OCI-LY1 (cell line): ENCODE results near the gene AKR1C3.
"Not testable (repeated sequence)": the region's sequence is repeated elsewhere in the genome, so short reads cannot be mapped to it uniquely, and the experiment has no call there.

Experiments
- H2AFZ ChIP-seq: fragments of 200-600 bp; sonication (generic), shearing (Covaris generic); 2 replicates; pipeline ENCODE4 v1.6.0; 2014; ENCODE audit warnings: antibody characterized with exemption, mild to moderate bottlenecking, low read length
- H3F3A ChIP-seq: fragments of 200-600 bp; sonication (generic), shearing (Covaris generic); 2 replicates; pipeline ENCODE4 v1.6.0; 2014; ENCODE audit warnings: mild to moderate bottlenecking, antibody characterized with exemption, low read length, moderate library complexity; ENCODE audit not compliant: insufficient read depth
- H3K27ac ChIP-seq: fragments of 200-600 bp; sonication (generic); 2 replicates; pipeline ENCODE4 v1.5.1; 2014; ENCODE audit warnings: low read length, mixed run types, mild to moderate bottlenecking, low read depth; ENCODE audit not compliant: poor library complexity, severe bottlenecking
- H3K27me3 ChIP-seq: fragments of 200-600 bp; sonication (generic); 2 replicates; pipeline ENCODE4 v1.6.0; 2014; ENCODE audit warnings: antibody characterized with exemption, mild to moderate bottlenecking, low read length, moderate library complexity; ENCODE audit not compliant: insufficient read depth
- H3K36me3 ChIP-seq: fragments of 200-600 bp; sonication (generic); 2 replicates; pipeline ENCODE4 v1.6.1; 2014; ENCODE audit warnings: mild to moderate bottlenecking, antibody characterized with exemption, low read length, moderate library complexity, mixed read lengths; ENCODE audit not compliant: insufficient read depth
- H3K4me1 ChIP-seq: fragments of 200-600 bp; sonication (generic); 2 replicates; pipeline ENCODE4 v1.5.1; 2014; ENCODE audit warnings: mild to moderate bottlenecking, low read length, moderate library complexity; ENCODE audit not compliant: insufficient read depth, severe bottlenecking
- H3K4me2 ChIP-seq: fragments of 200-600 bp; sonication (generic), shearing (Covaris generic); 2 replicates; pipeline ENCODE4 v1.6.1; 2014; ENCODE audit warnings: low read length
- H3K4me3 ChIP-seq: fragments of 200-600 bp; sonication (generic); 2 replicates; pipeline ENCODE4 v1.5.1; 2014; ENCODE audit warnings: low read length, low read depth, mild to moderate bottlenecking, mixed read lengths; ENCODE audit not compliant: poor library complexity, severe bottlenecking
- H3K79me2 ChIP-seq: fragments of 200-600 bp; shearing (Covaris generic); 2 replicates; pipeline ENCODE4 v1.6.1; 2016; ENCODE audit warnings: mixed run types, low read length, mixed read lengths; ENCODE audit not compliant: insufficient read depth
- H3K9ac ChIP-seq: fragments of 200-600 bp; sonication (generic), shearing (Covaris generic); 2 replicates; pipeline ENCODE4 v1.6.1; 2014; ENCODE audit warnings: mild to moderate bottlenecking, low read length, mixed read lengths
- H3K9me2 ChIP-seq: fragments of 200-600 bp; sonication (generic), shearing (Covaris generic); 2 replicates; pipeline ENCODE4 v1.6.1; 2014; ENCODE audit warnings: low read depth, mild to moderate bottlenecking, low read length, mixed read lengths
- H3K9me3 ChIP-seq: fragments of 200-600 bp; shearing (Covaris generic); 2 replicates; pipeline ENCODE4 v1.6.1; 2014; ENCODE audit warnings: low read length, mixed read lengths
- H4K20me1 ChIP-seq: fragments of 200-600 bp; sonication (generic), shearing (Covaris generic); 2 replicates; pipeline ENCODE4 v1.6.0; 2016; ENCODE audit warnings: mild to moderate bottlenecking, low read length; ENCODE audit not compliant: insufficient read depth
- EZH2 ChIP-seq: fragments of 200-600 bp; sonication (generic), shearing (Covaris generic); IDR thresholded peaks from 2 replicates; pipeline ENCODE4 v1.8.0; 2017; ENCODE audit warnings: borderline replicate concordance, mixed run types, mild to moderate bottlenecking, antibody characterized with exemption, low read length, moderate library complexity, mixed read lengths
- TF ChIP-seq, protein P1 (sequence below): fragments of 200-600 bp; sonication (generic), shearing (Covaris generic); IDR thresholded peaks from 2 replicates; pipeline ENCODE4 v1.5.1; 2017; ENCODE audit warnings: mild to moderate bottlenecking, antibody characterized with exemption, low read length, moderate library complexity, mixed read lengths

The AKR1C3 gene

DNA sequence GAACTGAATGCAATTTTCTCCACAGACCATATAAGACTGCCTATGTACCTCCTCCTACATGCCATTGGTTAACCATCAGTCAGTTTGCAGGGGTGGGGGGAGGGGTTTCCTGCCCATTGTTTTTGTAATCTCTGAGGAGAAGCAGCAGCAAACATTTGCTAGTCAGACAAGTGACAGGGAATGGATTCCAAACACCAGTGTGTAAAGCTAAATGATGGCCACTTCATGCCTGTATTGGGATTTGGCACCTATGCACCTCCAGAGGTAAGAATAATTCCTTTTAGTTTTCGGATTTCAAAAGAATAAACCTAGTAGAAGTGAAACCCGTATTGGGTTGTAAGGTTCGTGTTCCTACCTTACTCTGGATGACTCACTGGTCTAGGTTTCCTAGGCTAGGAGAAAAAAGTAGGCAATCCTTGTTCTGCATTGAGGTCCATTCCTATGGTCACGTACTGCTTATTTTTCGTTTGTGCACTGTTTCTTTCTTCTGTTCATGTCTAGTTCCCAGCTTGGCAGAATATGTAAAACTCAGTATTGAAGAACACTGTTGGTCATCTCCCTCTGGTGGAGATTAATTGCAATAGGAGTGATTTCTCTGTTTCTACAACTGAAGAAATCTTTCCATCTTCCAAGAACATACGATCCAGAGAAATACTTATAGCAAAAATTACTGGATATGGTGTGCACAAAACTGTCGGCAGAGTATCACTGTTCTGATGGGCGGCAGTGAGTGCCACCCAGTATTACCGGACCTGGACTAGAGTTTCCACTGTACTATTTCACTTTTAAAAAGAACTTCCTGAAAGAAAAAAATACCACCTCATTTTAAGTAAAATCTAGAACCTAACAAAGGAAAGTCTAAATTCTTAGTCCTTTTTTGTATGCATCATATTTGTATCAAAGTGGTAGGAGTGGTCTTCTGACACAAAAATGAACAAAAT lies at the start of gene AKR1C3:
TSS of gene AKR1C3 (plus strand) at position 150 of the 941 bp plus-strand sequence. CDS start at position 181, 31 bp downstream.
- TF ChIP-seq, protein P1, sequence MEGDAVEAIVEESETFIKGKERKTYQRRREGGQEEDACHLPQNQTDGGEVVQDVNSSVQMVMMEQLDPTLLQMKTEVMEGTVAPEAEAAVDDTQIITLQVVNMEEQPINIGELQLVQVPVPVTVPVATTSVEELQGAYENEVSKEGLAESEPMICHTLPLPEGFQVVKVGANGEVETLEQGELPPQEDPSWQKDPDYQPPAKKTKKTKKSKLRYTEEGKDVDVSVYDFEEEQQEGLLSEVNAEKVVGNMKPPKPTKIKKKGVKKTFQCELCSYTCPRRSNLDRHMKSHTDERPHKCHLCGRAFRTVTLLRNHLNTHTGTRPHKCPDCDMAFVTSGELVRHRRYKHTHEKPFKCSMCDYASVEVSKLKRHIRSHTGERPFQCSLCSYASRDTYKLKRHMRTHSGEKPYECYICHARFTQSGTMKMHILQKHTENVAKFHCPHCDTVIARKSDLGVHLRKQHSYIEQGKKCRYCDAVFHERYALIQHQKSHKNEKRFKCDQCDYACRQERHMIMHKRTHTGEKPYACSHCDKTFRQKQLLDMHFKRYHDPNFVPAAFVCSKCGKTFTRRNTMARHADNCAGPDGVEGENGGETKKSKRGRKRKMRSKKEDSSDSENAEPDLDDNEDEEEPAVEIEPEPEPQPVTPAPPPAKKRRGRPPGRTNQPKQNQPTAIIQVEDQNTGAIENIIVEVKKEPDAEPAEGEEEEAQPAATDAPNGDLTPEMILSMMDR = peak; percentile 34; the same call in 1 of the 2 replicates
- no peak for TF ChIP-seq EZH2
- no peaks in the 10 kb centered on the region for H3F3A ChIP-seq
- H3K9me2 ChIP-seq = no peaks in the 10 kb centered on the region
- H3K36me3 ChIP-seq = no peaks in the 10 kb centered on the region
- no peak within 1 kb of the TSS for H3K27ac ChIP-seq
- no peaks in the 10 kb centered on the region for H3K79me2 ChIP-seq
- H3K9ac ChIP-seq = no peak within 1 kb of the TSS
- H3K4me2 ChIP-seq = no peak within 1 kb of the TSS; the same call in 1 of the 2 replicates
- H3K9me3 ChIP-seq = no peaks in the 10 kb centered on the region
- no peak within 1 kb of the TSS for H2AFZ ChIP-seq
- no peaks in the 10 kb centered on the region for H3K27me3 ChIP-seq
- H4K20me1 ChIP-seq = no peaks in the 10 kb centered on the region
- H3K4me1 ChIP-seq = no peaks in the 10 kb centered on the region
- no peak within 1 kb of the TSS for H3K4me3 ChIP-seq

DNA sequence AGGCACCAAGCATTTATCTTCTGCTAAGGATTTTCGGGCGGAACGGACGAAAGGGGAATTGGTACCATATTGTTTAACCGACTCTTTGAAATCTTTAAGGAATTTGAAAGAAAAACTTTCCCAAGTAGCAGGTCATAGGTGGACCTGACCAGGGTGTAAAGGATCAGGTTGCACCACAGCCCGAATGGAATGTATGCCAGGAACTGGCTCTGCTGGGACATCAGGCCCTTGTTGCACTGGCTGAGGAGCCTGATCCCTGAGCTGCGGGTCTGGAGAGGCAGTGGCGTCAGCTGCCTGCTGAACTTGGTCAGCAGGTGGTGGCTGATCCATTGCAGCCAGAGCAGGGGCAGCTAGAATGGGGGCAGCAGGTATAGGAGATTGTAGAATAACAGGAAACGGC lies 49.1 kb upstream of the AKR1C3 start:
- Histone ChIP-seq H3K27me3 (no peaks in the 10 kb centered on the region), H3K4me2 (no peak overlapping the region), H3K9me2 (no peaks in the 10 kb centered on the region), H4K20me1 (no peaks in the 10 kb centered on the region), H3K27ac (no peak overlapping the region), H3F3A (no peaks in the 10 kb centered on the region), H3K79me2 (no peaks in the 10 kb centered on the region), H3K4me3 (no peak overlapping the region), H3K9me3 (no peaks in the 10 kb centered on the region), H2AFZ (no peak overlapping the region), H3K36me3 (no peaks in the 10 kb centered on the region), H3K9ac (no peak overlapping the region), H3K4me1 (no peaks in the 10 kb centered on the region)
- TF ChIP-seq, protein P1 = no peak
- no peak for TF ChIP-seq EZH2

DNA sequence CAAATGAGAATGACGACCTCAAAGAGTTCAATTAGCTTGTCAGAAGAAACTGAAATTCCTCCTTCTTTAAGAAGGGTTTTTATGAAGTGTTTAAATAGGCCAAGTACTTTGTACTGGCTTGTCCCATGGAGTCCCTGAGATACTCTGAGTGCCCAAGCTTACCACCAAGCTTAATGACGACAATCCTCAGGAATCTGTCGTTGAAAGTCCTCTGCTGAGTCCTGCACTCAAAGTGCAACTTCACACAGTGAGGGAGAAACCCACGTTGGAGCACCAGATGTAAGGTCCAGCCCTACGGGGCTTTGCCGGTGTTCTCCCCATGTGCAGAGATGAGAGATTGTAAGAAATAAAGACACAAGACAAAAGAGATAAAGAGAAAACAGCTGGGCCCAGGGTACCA lies 47.8 kb upstream of the AKR1C3 start:
- no peaks in the 10 kb centered on the region for H3K36me3 ChIP-seq
- no peaks in the 10 kb centered on the region for H3K27me3 ChIP-seq
- H3K9me2 ChIP-seq = no peaks in the 10 kb centered on the region
- H3K9me3 ChIP-seq = no peaks in the 10 kb centered on the region
- no peaks in the 10 kb centered on the region for H3K79me2 ChIP-seq
- no peak overlapping the region for H3K4me2 ChIP-seq
- H3K4me1 ChIP-seq = no peaks in the 10 kb centered on the region
- no peak overlapping the region for H3K4me3 ChIP-seq
- no peaks in the 10 kb centered on the region for H3F3A ChIP-seq
- no peak overlapping the region for H3K9ac ChIP-seq
- H2AFZ ChIP-seq = no peak overlapping the region
- no peaks in the 10 kb centered on the region for H4K20me1 ChIP-seq
- H3K27ac ChIP-seq = no peak overlapping the region
- no peak for TF ChIP-seq EZH2
- TF ChIP-seq, protein P1 = no peak

DNA sequence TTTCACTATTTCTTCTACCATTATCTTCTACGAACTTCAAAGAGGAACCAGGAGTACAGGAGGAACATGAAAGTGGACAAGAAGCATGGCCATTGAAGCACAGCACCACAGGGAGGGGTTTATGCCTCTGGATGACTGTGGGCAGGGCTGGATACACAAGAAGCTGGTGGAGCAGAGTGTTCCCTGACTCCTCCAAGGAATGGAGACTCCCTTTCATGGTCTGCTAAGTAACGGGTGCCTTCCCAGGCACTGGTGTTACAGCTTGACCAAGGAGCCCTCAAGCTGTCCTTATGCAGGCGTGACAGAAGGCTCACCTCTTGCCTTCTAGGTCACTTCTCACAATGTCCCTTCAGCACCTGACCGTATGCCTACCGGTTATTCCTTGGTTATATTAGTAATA lies 47.2 kb upstream of the AKR1C3 start:
- not testable (repeated sequence) for H4K20me1 ChIP-seq, H3K4me1 ChIP-seq, H3K27ac ChIP-seq, H3K9me3 ChIP-seq, H3K4me3 ChIP-seq, H3F3A ChIP-seq, H2AFZ ChIP-seq, H3K9ac ChIP-seq, H3K4me2 ChIP-seq, H3K27me3 ChIP-seq, H3K79me2 ChIP-seq, H3K9me2 ChIP-seq, H3K36me3 ChIP-seq
